Colonic mucosa (tissue), 4 donors: ENCODE data around the gene ETV7. TPM values are rescaled to one million over a fixed set of nuclear protein-coding genes. Genes with fewer than 3 reads are reported as not detected.

ENCODE experiments used
- DNase-seq: peaks from one replicate; pipeline ENCODE4 v3.0.0-alpha.2; 2020
- H3K27ac ChIP-seq: fragments of 200-600 bp; one replicate; pipeline ENCODE4 v1.8.0; 2021
- H3K27me3 ChIP-seq: fragments of 200-600 bp; one replicate; pipeline ENCODE4 v1.8.0; 2021
- H3K36me3 ChIP-seq: fragments of 200-600 bp; one replicate; pipeline ENCODE4 v1.8.0; 2021
- H3K4me1 ChIP-seq: fragments of 200-600 bp; one replicate; pipeline ENCODE4 v1.8.0; 2021; ENCODE audit warnings: mild to moderate bottlenecking
- H3K4me3 ChIP-seq: fragments of 200-600 bp; one replicate; pipeline ENCODE4 v1.8.0; 2021
- H3K9ac ChIP-seq, 2 donors: one replicate each; pipeline ENCODE4 v1.7.0; 2013; ENCODE audit warnings: control low read depth in 2 of 2, low read depth in 2 of 2, low read length in 2 of 2
- H3K9me3 ChIP-seq: fragments of 200-600 bp; one replicate; pipeline ENCODE4 v1.8.0; 2021
- intact Hi-C: fragments of 100-400 bp; cut with DNase I; formaldehyde crosslinking; loops from one replicate; pipeline ENCODE4 v1.14.1; 2022
- total RNA-seq, 2 donors: library from RNA; stranded (reverse); fragmentation: NEBNext Ultra II Directional in 1 of 2; extraction: Animal tissue kit (Norgen Biotek cat#: 25700) in 1 of 2; gene quantifications; one replicate each; pipeline ENCODE4 v1.2.1, GENCODE V29; 2021
- TF ChIP-seq, protein P1 (sequence below): fragments of 200-600 bp; IDR thresholded peaks from one replicate; pipeline ENCODE4 v1.8.0; 2022; ENCODE audit warnings: antibody characterized with exemption, mild to moderate bottlenecking
- donor health status: healthy.
- donor health status: DM: no; HTN: no; CAD: no.
- donor health status: DM: no; HTN: no; CAD: no.

Gene ETV7
- total RNA-seq, 2 donors from 2014 or later, result 2.9 to 4.5 TPM

GRCh38 chr6:36349240-36349639 lies 38.2 kb downstream of the ETV7 start:
- H3K9me3 ChIP-seq, result no peaks in the 10 kb centered on the region
- intact Hi-C loops, result no loop called here
- H3K27ac ChIP-seq, result no peak overlapping the region
- TF ChIP-seq, protein P1, sequence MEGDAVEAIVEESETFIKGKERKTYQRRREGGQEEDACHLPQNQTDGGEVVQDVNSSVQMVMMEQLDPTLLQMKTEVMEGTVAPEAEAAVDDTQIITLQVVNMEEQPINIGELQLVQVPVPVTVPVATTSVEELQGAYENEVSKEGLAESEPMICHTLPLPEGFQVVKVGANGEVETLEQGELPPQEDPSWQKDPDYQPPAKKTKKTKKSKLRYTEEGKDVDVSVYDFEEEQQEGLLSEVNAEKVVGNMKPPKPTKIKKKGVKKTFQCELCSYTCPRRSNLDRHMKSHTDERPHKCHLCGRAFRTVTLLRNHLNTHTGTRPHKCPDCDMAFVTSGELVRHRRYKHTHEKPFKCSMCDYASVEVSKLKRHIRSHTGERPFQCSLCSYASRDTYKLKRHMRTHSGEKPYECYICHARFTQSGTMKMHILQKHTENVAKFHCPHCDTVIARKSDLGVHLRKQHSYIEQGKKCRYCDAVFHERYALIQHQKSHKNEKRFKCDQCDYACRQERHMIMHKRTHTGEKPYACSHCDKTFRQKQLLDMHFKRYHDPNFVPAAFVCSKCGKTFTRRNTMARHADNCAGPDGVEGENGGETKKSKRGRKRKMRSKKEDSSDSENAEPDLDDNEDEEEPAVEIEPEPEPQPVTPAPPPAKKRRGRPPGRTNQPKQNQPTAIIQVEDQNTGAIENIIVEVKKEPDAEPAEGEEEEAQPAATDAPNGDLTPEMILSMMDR, result no peak
- no peak overlapping the region for H3K9ac ChIP-seq
- H3K27me3 ChIP-seq, result no peaks in the 10 kb centered on the region
- H3K4me3 ChIP-seq, result no peak overlapping the region
- H3K36me3 ChIP-seq, result no peaks in the 10 kb centered on the region
- no peaks in the 10 kb centered on the region for H3K4me1 ChIP-seq
- DNase-seq, result peak; percentile 84

- TF ChIP-seq, protein P1, result no peak
- H3K27ac ChIP-seq, result no peak overlapping the region
- H3K36me3 ChIP-seq, result no peaks in the 10 kb centered on the region
- intact Hi-C loops, result no loop called here
- H3K4me3 ChIP-seq, result no peak overlapping the region
- H3K27me3 ChIP-seq, result no peaks in the 10 kb centered on the region
- H3K9me3 ChIP-seq, result no peaks in the 10 kb centered on the region
- H3K4me1 ChIP-seq, result no peaks in the 10 kb centered on the region
- no peak overlapping the region for H3K9ac ChIP-seq
- DNase-seq, result no peak
These were observed 39.8 kb downstream of the ETV7 start for GRCh38 chr6:36347621-36348020.

DNA sequence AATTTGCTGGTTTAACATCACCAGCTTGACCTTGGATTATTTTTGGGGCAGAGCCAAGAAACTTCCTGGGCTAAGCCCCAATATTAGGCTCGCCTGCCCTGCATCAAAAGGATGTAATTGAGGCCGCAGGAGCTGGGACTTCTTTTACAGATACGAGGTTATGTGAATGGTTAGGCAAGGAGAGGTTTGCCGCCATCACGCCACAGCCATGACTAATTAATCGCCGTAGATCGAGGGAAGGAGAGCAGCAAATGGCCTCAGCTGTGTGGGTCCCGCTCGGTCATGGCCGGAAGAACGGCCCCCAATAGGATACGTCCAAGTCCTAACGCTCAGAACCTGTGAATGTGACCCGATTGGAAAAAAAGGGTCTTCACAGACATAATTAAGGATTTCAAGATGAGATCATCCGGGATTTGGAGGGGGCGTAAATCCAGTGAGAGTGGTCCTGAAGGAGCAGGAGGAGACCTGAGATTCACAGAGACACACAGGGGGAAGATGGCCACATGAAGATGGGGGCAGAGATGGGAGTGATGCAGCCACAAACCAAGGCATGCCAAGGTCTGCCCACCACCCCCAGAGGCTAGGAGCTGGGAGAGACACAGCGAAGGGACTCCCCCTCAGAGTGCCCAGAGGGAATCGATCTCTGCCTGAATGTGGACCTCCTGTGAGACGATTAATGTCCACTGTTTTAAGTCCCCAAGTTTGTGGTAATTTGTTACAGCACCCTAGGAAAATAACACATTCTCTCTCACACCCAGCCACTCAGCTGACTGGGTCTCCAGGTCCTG lies 40.8 kb downstream of the ETV7 start:
- TF ChIP-seq, protein P1, result no peak
- H3K4me1 ChIP-seq, result no peaks in the 10 kb centered on the region
- no peak overlapping the region for H3K9ac ChIP-seq
- no peaks in the 10 kb centered on the region for H3K27me3 ChIP-seq
- no peak overlapping the region for H3K4me3 ChIP-seq
- intact Hi-C loops, result no loop called here
- H3K27ac ChIP-seq, result no peak overlapping the region
- DNase-seq, result no peak
- H3K36me3 ChIP-seq, result no peaks in the 10 kb centered on the region
- no peaks in the 10 kb centered on the region for H3K9me3 ChIP-seq

- H3K4me3 ChIP-seq, result no peak overlapping the region
- TF ChIP-seq, protein P1, result no peak
- no peaks in the 10 kb centered on the region for H3K36me3 ChIP-seq
- H3K4me1 ChIP-seq, result no peaks in the 10 kb centered on the region
- intact Hi-C loops, result no loop called here
- H3K9me3 ChIP-seq, result no peaks in the 10 kb centered on the region
- DNase-seq, result no peak
- H3K9ac ChIP-seq, result no peak overlapping the region
- H3K27me3 ChIP-seq, result no peaks in the 10 kb centered on the region
- H3K27ac ChIP-seq, result no peak overlapping the region
These were observed 41.6 kb downstream of the ETV7 start for GRCh38 chr6:36345681-36346466.

DNA sequence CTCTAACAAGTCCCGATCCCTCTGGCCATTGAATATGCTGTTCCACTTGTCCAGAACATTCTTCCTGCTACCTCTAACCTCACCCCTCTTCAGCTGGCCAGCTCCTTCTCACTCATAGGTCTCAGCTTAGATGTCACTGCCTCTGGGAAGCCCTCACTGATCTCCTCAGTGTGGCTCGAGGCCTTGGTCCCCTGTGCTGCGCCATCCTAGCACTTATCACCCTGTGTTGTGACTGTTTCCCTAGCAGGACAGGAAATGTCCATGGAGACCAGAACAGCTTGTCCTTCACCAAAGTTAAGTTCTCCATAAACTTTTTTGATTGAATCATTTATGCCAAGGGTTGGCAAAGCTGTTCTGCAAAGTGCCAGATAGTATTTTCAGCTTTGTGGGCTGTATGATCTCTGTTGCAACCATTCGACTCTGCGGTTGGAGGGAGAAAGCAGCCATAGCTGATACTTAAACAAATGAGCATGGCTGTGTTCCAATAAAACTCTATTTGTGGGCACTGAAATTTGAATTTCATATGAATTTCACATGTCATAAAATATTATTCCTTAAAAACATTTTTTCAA lies 44.3 kb downstream of the ETV7 start:
- Histone ChIP-seq H3K4me1 (peaks cover 4% of the 10 kb centered on the region), H3K36me3 (no peaks in the 10 kb centered on the region), H3K9ac (no peak overlapping the region), H3K27ac (no peak overlapping the region), H3K27me3 (no peaks in the 10 kb centered on the region), H3K4me3 (no peak overlapping the region), H3K9me3 (no peaks in the 10 kb centered on the region)
- no peak for DNase-seq
- intact Hi-C loops, result no loop called here
- TF ChIP-seq, protein P1, result no peak
